Amygdala (tissue), 56 donors: ENCODE measurements around the gene TRIM71.
"Not testable (repeated sequence)": the region's sequence is repeated elsewhere in the genome, so short reads cannot be mapped to it uniquely, and the experiment has no call there.

Experiments used
- DNase-seq, 56 donors: peaks; one replicate each; lab custom pipeline; 2025; lab: John Stamatoyannopoulos, UW

TRIM71 gene

GRCh38 chr3:32841867-32842470, 24.2 kb downstream of the TRIM71 start:
- DNase-seq, result no peak

GRCh38 chr3:32842531-32842931, 24.7 kb downstream of the TRIM71 start:
- no peak for DNase-seq

- no peak for DNase-seq
These were observed 25.2 kb downstream of the TRIM71 start for GRCh38 chr3:32842987-32843386.

- DNase-seq, result no peak
These were observed 25.9 kb downstream of the TRIM71 start for GRCh38 chr3:32843510-32844321.

GRCh38 chr3:32844322-32844654, 26.5 kb downstream of the TRIM71 start:
- no peak for DNase-seq

GRCh38 chr3:32844914-32845313, 27.1 kb downstream of the TRIM71 start:
- DNase-seq, result no peak

- not testable (repeated sequence) for DNase-seq
These were observed 27.7 kb downstream of the TRIM71 start for GRCh38 chr3:32845546-32845945.

GRCh38 chr3:32847045-32847444, 29.2 kb downstream of the TRIM71 start:
- not testable (repeated sequence) for DNase-seq

- DNase-seq, result peak in 1 of 56 donors; percentile 13
These were observed 29.7 kb downstream of the TRIM71 start for GRCh38 chr3:32847528-32847927.

- DNase-seq, result no peak
These were observed 30.4 kb downstream of the TRIM71 start for GRCh38 chr3:32848215-32848614.

GRCh38 chr3:32849046-32849445, 31.2 kb downstream of the TRIM71 start:
- no peak for DNase-seq

- DNase-seq, result no peak
These were observed 32.4 kb downstream of the TRIM71 start for GRCh38 chr3:32850226-32850625.

GRCh38 chr3:32850636-32851035, 32.8 kb downstream of the TRIM71 start:
- DNase-seq, result no peak

GRCh38 chr3:32852146-32852545, 34.3 kb downstream of the TRIM71 start:
- no peak for DNase-seq

GRCh38 chr3:32855350-32855953, 37.7 kb downstream of the TRIM71 start:
- no peak for DNase-seq

GRCh38 chr3:32856355-32856889, 38.6 kb downstream of the TRIM71 start:
- no peak for DNase-seq

GRCh38 chr3:32856901-32857507, 39.2 kb downstream of the TRIM71 start:
- no peak for DNase-seq

GRCh38 chr3:32857921-32858320, 40.1 kb downstream of the TRIM71 start:
- no peak for DNase-seq

- DNase-seq, result no peak
These were observed 41.9 kb downstream of the TRIM71 start for GRCh38 chr3:32859604-32860237.

- no peak for DNase-seq
These were observed 42.7 kb downstream of the TRIM71 start for GRCh38 chr3:32860499-32860898.

GRCh38 chr3:32861681-32862080, 43.9 kb downstream of the TRIM71 start:
- no peak for DNase-seq
